Naive thymus-derived CD8-positive, alpha-beta T cell (primary cell): ENCODE data around the gene TBC1D26. TPM values are rescaled to one million over a fixed set of nuclear protein-coding genes. Genes with fewer than 3 reads are reported as not detected.
"Not testable (repeated sequence)": the region's sequence is repeated elsewhere in the genome, so short reads cannot be mapped to it uniquely, and the experiment has no call there.

Source experiments
- ATAC-seq, 2 donors: fragments of 150-1000 bp; cut with Tn5 transposase in 1 of 2; sonication (Bioruptor Pico), chemical (Tn5 transposase) in 1 of 2; 1 replicate in 1 of 2; 2 replicates in 1 of 2; pipeline ENCODE4 v1.10.0; 2021; ENCODE audit warnings: mild to moderate bottlenecking in 2 of 2, moderate library complexity in 2 of 2
- POLR2A ChIA-PET: fragments of 350-600 bp; sonication (Branson Sonifier 250); formaldehyde crosslinking; loops from one replicate; lab custom pipeline; 2021; ENCODE audit warnings: antibody characterized with exemption; lab: Charles Lee
- DNase-seq, 10 donors: peaks; one replicate each; pipeline versions ENCODE4 v3.0.0 to v3.0.0-alpha.2; 2020 to 2022
- H3K27ac Mint-ChIP-seq, 10 donors: one replicate each; pipeline ENCODE4 v1.8.0; 2020 to 2022; ENCODE audit warnings: mild to moderate bottlenecking in 10 of 10, mixed read lengths in 10 of 10, moderate library complexity in 4 of 10, inconsistent platforms in 1 of 10
- H3K27me3 Mint-ChIP-seq, 5 donors: one replicate each; pipeline ENCODE4 v1.8.0; 2021 to 2022; ENCODE audit warnings: mixed read lengths in 5 of 5
- H3K36me3 Mint-ChIP-seq, 3 donors: one replicate each; pipeline ENCODE4 v1.8.0; 2020 to 2022; ENCODE audit warnings: mixed read lengths in 3 of 3, mild to moderate bottlenecking in 2 of 3, inconsistent platforms in 1 of 3
- H3K4me1 Mint-ChIP-seq, 4 donors: one replicate each; pipeline ENCODE4 v1.8.0; 2021 to 2022; ENCODE audit warnings: mixed read lengths in 4 of 4
- H3K4me3 Mint-ChIP-seq, 10 donors: one replicate each; pipeline ENCODE4 v1.8.0; 2020 to 2022; ENCODE audit warnings: mild to moderate bottlenecking in 10 of 10, mixed read lengths in 10 of 10, moderate library complexity in 6 of 10, inconsistent platforms in 1 of 10
- H3K9me3 Mint-ChIP-seq, 9 donors: one replicate each; pipeline ENCODE4 v1.8.0; 2020 to 2022; ENCODE audit warnings: mixed read lengths in 9 of 9, mild to moderate bottlenecking in 3 of 9, inconsistent platforms in 1 of 9, moderate library complexity in 1 of 9
- polyA plus RNA-seq, 3 donors: library from polyadenylated mRNA; unstranded; fragments of 300-500 nt; fragmentation: Illumina TruSeq; gene quantifications; one replicate each; pipeline ENCODE4 v1.2.3, GENCODE V29; 2021
- total RNA-seq, 8 experiments: library from RNA in 2 of 8; stranded (reverse) in 2 of 8; gene quantifications; one replicate each; pipeline ENCODE4 v1.2.3 and lab custom pipeline; 2021 to 2026

The TBC1D26 gene
- total and polyA plus RNA-seq, 5 experiments from 2014 or later: 1.0 TPM; not detected in 4

DNA sequence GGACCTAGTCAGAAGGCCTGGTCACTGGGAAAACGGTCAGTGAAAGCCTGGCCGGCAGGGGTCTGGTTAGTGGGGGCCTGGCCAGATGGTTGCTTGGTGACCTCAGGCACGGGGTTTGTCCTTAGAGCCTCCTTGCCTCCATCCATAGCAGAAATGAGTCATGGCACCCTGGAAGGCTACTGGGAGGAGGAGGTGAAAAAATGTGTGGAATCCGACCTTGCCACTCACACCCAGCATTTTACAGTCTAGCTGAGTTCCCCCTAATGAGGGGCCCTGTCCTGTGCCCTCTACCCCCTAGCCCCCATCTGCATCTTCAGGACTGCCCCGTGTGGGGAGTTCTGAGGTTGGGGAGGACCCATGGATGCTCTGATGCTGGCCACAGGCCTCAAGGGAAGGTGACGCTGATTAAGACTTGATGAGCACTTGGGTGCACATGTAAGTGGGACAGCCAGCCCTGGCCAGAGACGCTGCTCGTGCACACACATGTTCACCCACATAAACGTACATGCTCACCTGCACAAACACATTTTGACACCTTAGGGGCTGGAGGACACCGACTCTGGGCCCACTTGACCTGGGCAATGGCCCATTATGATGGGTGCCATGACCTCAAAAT lies 1.2 kb downstream of the TBC1D26 start:
- ATAC-seq, H3K4me1 Mint-ChIP-seq, H3K27ac Mint-ChIP-seq, DNase-seq, H3K27me3 Mint-ChIP-seq, POLR2A ChIA-PET, H3K4me3 Mint-ChIP-seq, H3K9me3 Mint-ChIP-seq, H3K36me3 Mint-ChIP-seq: not testable (repeated sequence)

DNA sequence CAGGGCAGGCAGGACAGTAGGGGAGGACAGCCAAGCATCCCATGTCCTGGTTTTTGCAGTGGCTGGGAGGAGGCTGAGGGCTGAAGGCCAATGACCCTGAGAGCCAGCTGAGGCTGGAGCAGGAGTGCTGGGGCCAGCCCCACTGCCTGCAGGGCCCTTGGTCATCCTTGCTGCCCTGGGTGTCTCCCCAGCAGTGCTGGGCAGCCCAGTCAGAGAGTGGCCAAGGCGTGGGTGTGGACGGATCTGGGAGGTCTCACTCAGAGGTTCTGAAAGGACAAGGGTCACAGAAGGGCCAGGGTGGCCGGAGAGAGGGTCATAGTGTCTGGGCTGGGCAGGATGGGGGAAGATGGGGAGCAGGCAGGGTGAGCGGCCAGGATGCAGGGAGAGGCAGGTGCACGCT lies 4.5 kb downstream of the TBC1D26 start:
- H3K4me1 Mint-ChIP-seq, DNase-seq, H3K27me3 Mint-ChIP-seq, POLR2A ChIA-PET, H3K27ac Mint-ChIP-seq, H3K4me3 Mint-ChIP-seq, H3K36me3 Mint-ChIP-seq, ATAC-seq, H3K9me3 Mint-ChIP-seq: not testable (repeated sequence)

DNA sequence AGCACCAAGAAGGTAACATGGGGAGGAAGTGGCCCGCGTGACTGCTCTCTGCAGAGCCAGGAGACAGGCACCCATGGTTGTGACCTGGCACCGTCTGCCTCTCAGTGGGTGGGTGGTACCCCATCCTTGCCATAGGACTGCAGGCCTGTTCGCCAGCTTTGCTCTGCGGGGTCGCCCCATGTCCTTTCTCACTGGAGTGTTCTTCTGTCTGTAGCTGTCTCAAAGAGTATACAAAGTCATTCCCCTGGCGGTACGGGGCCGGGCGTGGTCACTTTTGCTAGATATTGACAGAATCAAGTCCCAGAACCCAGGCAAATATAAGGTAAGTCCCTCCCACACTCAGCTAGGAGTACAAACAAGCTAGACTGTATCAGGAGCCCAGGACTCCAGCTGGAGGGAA lies 6.0 kb downstream of the TBC1D26 start:
- H3K9me3 Mint-ChIP-seq: no peaks in the 10 kb centered on the region
- H3K27ac Mint-ChIP-seq: no peak overlapping the region
- ATAC-seq: no peak
- peaks cover 0 to 6% (median 4%) of the 10 kb centered on the region in 5 donors for H3K27me3 Mint-ChIP-seq
- DNase-seq: no peak
- H3K4me3 Mint-ChIP-seq: no peak overlapping the region
- H3K4me1 Mint-ChIP-seq: no peaks in the 10 kb centered on the region
- no peaks in the 10 kb centered on the region for H3K36me3 Mint-ChIP-seq
- POLR2A ChIA-PET: no interaction called here

DNA sequence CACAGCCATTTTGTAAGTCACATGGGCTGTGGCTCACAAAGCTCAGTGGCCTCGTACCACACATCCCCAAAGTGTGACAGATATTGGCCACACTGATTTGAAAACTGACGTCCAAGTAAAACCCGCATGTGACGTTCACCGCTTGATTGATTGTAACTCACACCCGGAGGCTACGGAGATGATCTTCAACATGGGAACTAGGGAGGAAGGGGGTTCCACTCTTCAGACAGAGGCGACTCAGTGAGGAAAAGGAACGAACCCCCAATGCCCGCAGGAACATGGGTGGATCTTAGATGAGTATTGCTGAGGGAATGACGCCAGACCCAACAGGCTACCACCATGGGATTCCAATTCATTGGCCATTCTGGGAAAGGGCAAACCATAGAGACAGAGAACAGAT lies 7.2 kb downstream of the TBC1D26 start:
- peak overlapping the region in 1 of 10 donors; percentile 54 for H3K4me3 Mint-ChIP-seq
- POLR2A ChIA-PET, H3K4me1 Mint-ChIP-seq, H3K36me3 Mint-ChIP-seq, DNase-seq, H3K27me3 Mint-ChIP-seq, ATAC-seq, H3K9me3 Mint-ChIP-seq, H3K27ac Mint-ChIP-seq: not testable (repeated sequence)

DNA sequence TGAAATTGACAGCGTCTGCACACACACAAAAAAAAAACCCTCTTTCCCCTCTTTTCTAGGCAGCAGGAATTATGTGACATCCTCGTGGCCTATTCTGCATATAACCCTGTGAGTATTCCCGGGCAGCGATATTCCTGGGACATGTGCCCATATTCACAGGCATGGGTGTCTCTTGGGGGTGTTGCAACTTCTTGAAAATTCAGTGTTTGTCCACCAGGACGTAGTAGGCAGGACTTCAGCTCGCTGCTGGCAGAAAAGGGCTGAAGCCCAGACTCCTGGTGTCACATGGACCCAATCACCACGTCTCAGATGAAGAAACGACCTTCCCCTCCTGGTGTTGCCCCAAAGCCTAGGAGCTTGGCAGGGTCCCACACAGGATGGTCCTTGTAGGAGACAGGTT lies 8.0 kb downstream of the TBC1D26 start:
- POLR2A ChIA-PET, H3K4me3 Mint-ChIP-seq, H3K36me3 Mint-ChIP-seq, H3K9me3 Mint-ChIP-seq, H3K27ac Mint-ChIP-seq, DNase-seq, H3K27me3 Mint-ChIP-seq, H3K4me1 Mint-ChIP-seq, ATAC-seq: not testable (repeated sequence)

DNA sequence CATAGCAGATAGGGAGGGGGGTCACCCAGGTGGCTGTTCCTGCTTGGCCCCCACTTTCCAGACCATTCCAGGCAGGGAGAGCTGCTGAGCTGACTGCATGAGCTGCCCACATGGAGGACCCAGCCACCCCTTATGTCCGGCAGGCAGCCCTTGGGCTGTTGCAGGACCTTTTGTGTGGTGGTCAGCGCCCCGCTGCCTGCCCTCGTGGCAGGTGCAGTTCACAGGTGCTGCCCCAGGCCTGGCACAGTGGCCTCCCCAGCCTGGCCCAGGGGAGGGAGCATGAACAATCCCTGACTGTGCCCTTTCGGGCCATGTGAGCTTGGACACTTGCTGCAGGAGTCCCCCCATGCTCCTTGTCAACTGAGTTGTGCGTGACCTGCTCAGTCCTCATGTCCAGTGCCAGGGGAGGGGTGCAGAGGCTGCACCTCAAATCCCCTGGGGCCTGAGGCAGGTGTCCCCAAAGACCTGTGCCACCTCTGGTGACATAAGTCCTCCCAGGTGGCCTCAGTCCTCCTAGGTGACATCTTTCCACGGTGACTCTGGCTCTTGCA lies 8.6 kb downstream of the TBC1D26 start:
- H3K9me3 Mint-ChIP-seq: no peaks in the 10 kb centered on the region
- no peak overlapping the region for H3K27ac Mint-ChIP-seq
- POLR2A ChIA-PET: no interaction called here
- ATAC-seq: no peak
- DNase-seq: no peak
- peaks cover 0 to 8% (median 5%) of the 10 kb centered on the region in 5 donors for H3K27me3 Mint-ChIP-seq
- no peaks in the 10 kb centered on the region for H3K36me3 Mint-ChIP-seq
- H3K4me3 Mint-ChIP-seq: no peak overlapping the region
- H3K4me1 Mint-ChIP-seq: no peaks in the 10 kb centered on the region

DNA sequence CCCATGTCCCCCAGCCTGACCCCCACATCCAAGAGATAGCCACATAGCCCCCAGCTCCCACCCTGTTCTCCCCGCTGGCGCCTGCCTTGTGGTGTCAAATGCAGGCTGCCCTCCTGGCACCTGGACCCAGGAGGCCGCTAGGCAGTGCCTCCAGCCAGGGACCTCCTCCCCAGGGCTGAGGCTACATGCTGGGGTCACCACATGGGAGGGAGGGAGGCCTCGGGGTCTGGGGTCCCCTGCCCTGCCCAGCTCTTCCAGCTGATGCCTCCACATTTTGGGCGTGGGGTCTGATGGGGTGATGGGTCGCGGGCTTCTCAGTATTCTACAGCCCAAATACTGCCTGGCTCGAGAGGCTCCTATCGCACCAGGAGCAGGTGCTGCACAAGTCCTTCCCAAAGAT lies 9.5 kb downstream of the TBC1D26 start:
- no peaks in the 10 kb centered on the region for H3K36me3 Mint-ChIP-seq
- H3K27ac Mint-ChIP-seq: no peak overlapping the region
- no peak for DNase-seq
- ATAC-seq: no peak
- no peaks in the 10 kb centered on the region for H3K9me3 Mint-ChIP-seq
- no peaks in the 10 kb centered on the region for H3K4me1 Mint-ChIP-seq
- POLR2A ChIA-PET: no interaction called here
- H3K27me3 Mint-ChIP-seq: peaks cover 0 to 9% (median 5%) of the 10 kb centered on the region in 5 donors
- no peak overlapping the region for H3K4me3 Mint-ChIP-seq

DNA sequence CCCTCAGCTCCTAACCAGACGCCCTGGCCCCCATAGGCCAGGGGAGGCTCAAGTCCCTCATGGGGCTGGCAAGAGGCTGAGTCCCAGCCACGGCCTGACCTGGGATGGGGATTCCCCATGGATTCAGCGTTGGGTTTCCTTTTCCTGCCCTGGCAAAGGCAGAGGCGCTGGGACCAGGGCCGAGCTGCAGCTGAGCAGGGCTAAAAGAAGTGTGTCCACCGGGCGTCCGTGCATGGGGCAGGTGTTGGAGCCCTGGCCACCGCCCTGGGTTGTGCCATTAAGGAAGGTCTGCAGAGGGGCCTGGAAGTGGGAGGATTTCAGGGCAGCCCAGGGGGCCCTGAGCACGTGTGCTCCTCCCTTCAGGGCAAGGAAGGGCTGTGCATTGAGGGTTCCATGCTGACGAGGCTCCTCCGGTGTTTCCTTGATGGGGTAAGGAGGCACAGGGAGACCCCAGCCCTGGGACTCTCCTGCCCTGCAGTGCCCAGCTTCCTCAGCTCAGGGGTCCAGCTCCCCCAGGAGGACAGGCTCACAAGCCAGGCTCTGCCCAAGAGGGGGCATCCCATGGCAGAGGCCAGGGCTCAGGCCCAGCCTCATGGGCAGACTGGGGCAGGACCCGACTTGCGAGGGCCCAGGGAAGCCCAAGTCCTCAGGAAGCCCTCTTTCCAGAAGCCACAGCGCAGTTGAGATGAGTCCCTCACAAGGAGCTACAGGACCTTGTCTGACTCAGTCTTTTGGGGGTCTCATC lies 10.1 kb downstream of the TBC1D26 start:
- Mint-ChIP-seq H3K27me3 (peaks cover 5 to 15% (median 7%) of the 10 kb centered on the region in 5 donors), H3K9me3 (no peaks in the 10 kb centered on the region), H3K4me1 (no peaks in the 10 kb centered on the region), H3K36me3 (no peaks in the 10 kb centered on the region), H3K4me3 (no peak overlapping the region), H3K27ac (no peak overlapping the region)
- no peak for DNase-seq
- ATAC-seq: no peak
- POLR2A ChIA-PET: no interaction called here

DNA sequence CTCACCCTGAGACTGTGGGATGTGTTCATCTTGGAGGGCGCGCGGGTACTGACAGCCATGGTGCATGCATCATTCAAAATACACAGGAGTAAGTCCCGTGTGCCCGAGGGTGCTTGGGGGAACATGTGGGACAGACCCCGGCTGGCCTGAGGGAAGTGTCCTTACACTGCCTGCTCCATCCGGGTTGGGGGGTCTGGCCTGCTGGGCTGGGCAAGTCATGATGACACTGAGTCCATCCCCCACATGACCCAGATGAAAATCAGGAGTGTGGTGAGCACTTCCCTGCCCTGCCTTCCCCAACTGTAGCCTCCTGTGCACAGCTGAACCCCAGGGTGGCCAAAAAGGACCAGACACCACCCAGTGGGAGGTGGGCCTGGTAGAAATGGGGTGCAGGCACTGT lies 10.8 kb downstream of the TBC1D26 start:
- Mint-ChIP-seq H3K36me3 (no peaks in the 10 kb centered on the region), H3K27ac (no peak overlapping the region), H3K4me1 (peaks cover 0 to under 1% (median 0%) of the 10 kb centered on the region in 4 donors), H3K9me3 (no peaks in the 10 kb centered on the region), H3K4me3 (no peak overlapping the region), H3K27me3 (peaks cover 6 to 16% (median 8%) of the 10 kb centered on the region in 5 donors)
- DNase-seq: no peak
- POLR2A ChIA-PET: no interaction called here
- no peak for ATAC-seq

DNA sequence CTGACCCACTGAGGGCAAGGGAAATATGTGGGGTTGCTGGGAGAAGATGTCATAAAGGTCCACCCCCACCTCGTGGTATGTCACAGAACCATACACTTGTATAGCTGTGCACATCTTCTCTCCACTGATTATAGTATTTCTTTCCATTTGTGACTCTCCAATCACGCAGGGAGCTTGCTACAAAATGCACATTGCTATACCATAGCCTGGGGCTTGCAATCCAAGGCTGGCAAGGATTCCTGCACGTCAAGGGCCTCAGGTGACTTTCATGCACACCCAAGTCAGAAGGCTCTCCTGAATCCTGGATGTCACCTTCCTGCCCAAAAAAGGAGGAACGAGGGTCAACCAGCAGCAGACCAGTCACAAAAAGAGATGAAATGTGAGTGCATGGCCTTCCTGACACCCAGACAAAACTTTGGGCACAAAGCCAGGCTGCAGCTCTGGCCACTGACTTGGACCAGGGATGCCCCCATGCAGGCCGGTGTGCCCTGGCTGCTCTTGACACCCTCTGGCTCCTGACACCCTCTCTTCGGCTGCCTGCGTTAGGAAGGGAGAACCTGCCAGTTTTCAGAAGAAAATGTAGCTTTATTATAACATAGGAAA lies 12.1 kb downstream of the TBC1D26 start:
- H3K27me3 Mint-ChIP-seq: peaks cover 7 to 18% (median 8%) of the 10 kb centered on the region in 5 donors
- H3K36me3 Mint-ChIP-seq: no peaks in the 10 kb centered on the region
- no peak overlapping the region for H3K27ac Mint-ChIP-seq
- no peak overlapping the region for H3K4me3 Mint-ChIP-seq
- POLR2A ChIA-PET: no interaction called here
- H3K9me3 Mint-ChIP-seq: no peaks in the 10 kb centered on the region
- ATAC-seq (no peak), DNase-seq (no peak)
- H3K4me1 Mint-ChIP-seq: peaks cover 0 to 2% (median 0%) of the 10 kb centered on the region in 4 donors

DNA sequence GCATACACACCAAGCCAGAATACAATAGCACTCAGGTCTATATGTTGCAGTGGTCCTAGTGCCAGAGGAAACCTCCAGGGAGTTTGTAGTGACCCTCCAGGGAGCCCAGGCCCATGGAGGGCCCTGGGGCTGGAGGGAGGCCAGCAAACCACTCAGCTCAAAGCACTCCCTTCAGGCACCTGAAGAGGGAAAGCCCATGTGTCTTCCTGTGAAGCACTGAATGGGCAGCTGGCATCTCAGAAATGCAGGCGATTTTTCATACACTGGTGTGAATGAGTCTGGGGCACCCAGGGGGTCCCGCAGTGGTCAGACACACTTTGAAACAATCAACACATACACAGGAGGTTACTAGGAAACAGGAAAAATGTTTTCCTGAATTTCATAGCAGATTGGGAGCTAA lies 12.8 kb downstream of the TBC1D26 start:
- POLR2A ChIA-PET: no interaction called here
- Mint-ChIP-seq H3K36me3 (no peaks in the 10 kb centered on the region), H3K27ac (no peak overlapping the region), H3K4me3 (no peak overlapping the region), H3K4me1 (peaks cover 0 to 2% (median 0%) of the 10 kb centered on the region in 4 donors), H3K27me3 (peaks cover 3 to 16% (median 4%) of the 10 kb centered on the region in 5 donors), H3K9me3 (no peaks in the 10 kb centered on the region)
- ATAC-seq (no peak), DNase-seq (no peak)

DNA sequence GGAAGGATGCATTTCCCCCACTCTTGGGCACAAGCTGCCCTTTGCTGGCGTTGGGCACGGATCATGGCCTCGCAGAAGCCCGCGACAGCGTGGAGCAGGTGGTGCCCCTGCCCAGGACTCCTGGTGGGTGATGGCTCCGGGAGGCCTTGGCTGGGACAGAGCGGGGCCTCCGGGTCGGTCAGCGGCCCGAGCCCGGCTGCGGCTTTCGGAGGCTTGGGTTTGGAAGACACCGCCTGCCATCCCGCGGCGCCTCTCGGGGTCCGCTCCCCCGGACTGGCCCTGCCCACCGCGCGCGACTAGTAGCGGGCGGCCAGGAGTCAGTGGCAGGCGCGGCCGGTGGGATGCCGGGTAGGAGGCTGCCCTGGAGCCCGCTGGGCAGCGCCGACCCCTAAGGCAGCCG lies 17.3 kb downstream of the TBC1D26 start:
- POLR2A ChIA-PET, H3K4me3 Mint-ChIP-seq, H3K27ac Mint-ChIP-seq: not testable (repeated sequence)

DNA sequence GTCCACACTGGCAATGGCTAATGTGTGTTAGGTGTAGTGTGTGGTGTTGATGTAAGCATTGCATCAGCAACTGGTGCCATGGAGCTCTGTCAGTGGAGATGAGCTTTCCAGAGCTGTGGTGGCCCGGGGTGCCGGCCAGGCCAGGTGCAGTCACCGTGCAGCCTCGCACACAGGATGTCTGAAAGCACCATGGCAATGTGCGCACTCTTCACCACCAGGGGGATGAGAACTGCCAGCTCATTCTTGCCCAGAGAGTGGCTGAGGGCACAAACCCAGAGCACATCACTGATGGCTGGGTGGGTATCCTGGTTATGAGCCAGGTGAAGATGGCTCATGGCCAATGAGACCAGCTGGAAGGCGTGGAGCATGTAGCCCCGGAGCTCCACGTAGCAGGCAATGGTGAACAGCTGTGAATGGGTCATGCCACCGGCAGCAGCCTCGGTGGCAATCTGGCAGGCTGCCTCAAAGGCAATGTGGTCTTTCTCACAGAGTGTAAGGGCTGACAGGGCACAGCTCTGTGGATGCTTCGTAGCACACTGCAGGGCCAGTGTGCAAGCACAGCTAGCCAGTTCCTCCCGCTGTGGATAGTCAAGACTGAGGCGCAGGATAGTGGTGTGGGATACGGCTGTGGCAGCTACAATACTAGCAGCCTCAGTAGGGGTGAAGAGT lies 36.9 kb downstream of the TBC1D26 start:
- POLR2A ChIA-PET, DNase-seq, H3K36me3 Mint-ChIP-seq, H3K27ac Mint-ChIP-seq, H3K27me3 Mint-ChIP-seq, ATAC-seq, H3K4me1 Mint-ChIP-seq, H3K9me3 Mint-ChIP-seq, H3K4me3 Mint-ChIP-seq: not testable (repeated sequence)

More for the DNA sequence above, 17.3 kb downstream of the TBC1D26 start:
- not testable (repeated sequence) for H3K9me3 Mint-ChIP-seq, H3K36me3 Mint-ChIP-seq, H3K4me1 Mint-ChIP-seq, ATAC-seq, DNase-seq
- peaks cover 0 to 14% (median 4%) of the 10 kb centered on the region in 5 donors for H3K27me3 Mint-ChIP-seq
